Measurements from ENCODE around the gene HOXA3. TPM values are rescaled to one million over a fixed set of nuclear protein-coding genes. Genes with fewer than 3 reads are reported as not detected.

The HOXA3 gene
- total RNA-seq, 1 experiment from 2014 or later = 30.2 TPM

GRCh38 chr7:27180431-27181420 lies 28.3 kb upstream of the HOXA3 start:
- no peaks in the 10 kb centered on the region for H3K9me3 ChIP-seq (ENCODE audit: control insufficient read depth, insufficient read depth, low read depth, low read length)
- H3K36me3 ChIP-seq (ENCODE audit: control insufficient read depth, insufficient read depth, low read length) = no peaks in the 10 kb centered on the region
- intact Hi-C loops (cut with micrococcal nuclease; ENCODE audit: unreplicated experiment) = no loop called here
- BruUV-seq (replicated peaks) = no TSS peak
- peaks cover 15% of the 10 kb centered on the region; the same call in 1 of the 2 replicates for H3K4me1 ChIP-seq (ENCODE audit: control insufficient read depth, insufficient read depth, low read length)
- ATAC-seq (no peak), DNase-seq (ENCODE audit: low read depth, low spot score) (no peak)
- no peaks in the 10 kb centered on the region for H3K27me3 ChIP-seq (ENCODE audit: control insufficient read depth, insufficient read depth, low read length)
- H3K4me3 ChIP-seq (ENCODE audit: low read depth in 2 of 2, low read length in 2 of 2) = no peak overlapping the region; a peak in 1 of 4 replicates
- ChIA-PET POLR2A (no interaction called here), CTCF (interaction anchor here (0.5 to 1.9 kb wide), 9 partner anchors 19 to 909 kb away, joined by 3 to 12 read pairs (median 3); no protein-coding TSS in a partner anchor)
- no peak overlapping the region for H3K27ac ChIP-seq (ENCODE audit: low read length)
- in situ Hi-C loops (cut with HindIII; ENCODE audit: low pct_unique_long_range_greater_than_20kb, low sequenced_read_pairs) = no loop called here
- TF ChIP-seq REST (IDR thresholded peaks at IDR 0.05; ENCODE audit: insufficient read depth in 1 of 2, low read depth in 2 of 2, low read length in 1 of 2) (no peak), POLR2AphosphoS5 (IDR thresholded peaks at IDR 0.05; ENCODE audit: low read depth, low read length) (no peak), TCF7L2 (IDR thresholded peaks at IDR 0.05; ENCODE audit: low read depth, low read length) (no peak), CTCF (IDR thresholded peaks at IDR 0.05) (no peak), SIN3A (IDR thresholded peaks at IDR 0.05; ENCODE audit: borderline replicate concordance, insufficient read depth, low read depth, low read length) (no peak)

GRCh38 chr7:27179503-27180430 lies 27.4 kb upstream of the HOXA3 start:
- ChIA-PET CTCF (interaction anchor here (0.5 to 1.9 kb wide), 16 partner anchors 9 to 1300 kb away, joined by 3 to 12 read pairs (median 3); no protein-coding TSS in a partner anchor), POLR2A (no interaction called here)
- DNase-seq (ENCODE audit: low read depth, low spot score) = no peak
- Histone ChIP-seq H3K9me3 (ENCODE audit: control insufficient read depth, insufficient read depth, low read depth, low read length) (no peaks in the 10 kb centered on the region), H3K36me3 (ENCODE audit: control insufficient read depth, insufficient read depth, low read length) (no peaks in the 10 kb centered on the region), H3K27ac (ENCODE audit: low read length) (peak overlapping the region; percentile 57), H3K4me1 (ENCODE audit: control insufficient read depth, insufficient read depth, low read length) (peaks cover 15% of the 10 kb centered on the region; the same call in 1 of the 2 replicates), H3K27me3 (ENCODE audit: control insufficient read depth, insufficient read depth, low read length) (no peaks in the 10 kb centered on the region), H3K4me3 (ENCODE audit: low read depth in 2 of 2, low read length in 2 of 2) (peak overlapping the region; percentile 32 to 52)
- TF ChIP-seq CTCF (IDR thresholded peaks at IDR 0.05) (peak; percentile 99), TCF7L2 (IDR thresholded peaks at IDR 0.05; ENCODE audit: low read depth, low read length) (0 out of 2 replicates have a peak, but pooled peaks have one; percentile 34), REST (IDR thresholded peaks at IDR 0.05; ENCODE audit: insufficient read depth in 1 of 2, low read depth in 2 of 2, low read length in 1 of 2) (no peak)
- in situ Hi-C loops (cut with HindIII; ENCODE audit: low pct_unique_long_range_greater_than_20kb, low sequenced_read_pairs) (no loop called here), intact Hi-C loops (cut with micrococcal nuclease; ENCODE audit: unreplicated experiment) (no loop called here)
- peak; percentile 83 for ATAC-seq
- BruUV-seq (replicated peaks) = no TSS peak
